ENCODE data around the gene LHX4.

DNA sequence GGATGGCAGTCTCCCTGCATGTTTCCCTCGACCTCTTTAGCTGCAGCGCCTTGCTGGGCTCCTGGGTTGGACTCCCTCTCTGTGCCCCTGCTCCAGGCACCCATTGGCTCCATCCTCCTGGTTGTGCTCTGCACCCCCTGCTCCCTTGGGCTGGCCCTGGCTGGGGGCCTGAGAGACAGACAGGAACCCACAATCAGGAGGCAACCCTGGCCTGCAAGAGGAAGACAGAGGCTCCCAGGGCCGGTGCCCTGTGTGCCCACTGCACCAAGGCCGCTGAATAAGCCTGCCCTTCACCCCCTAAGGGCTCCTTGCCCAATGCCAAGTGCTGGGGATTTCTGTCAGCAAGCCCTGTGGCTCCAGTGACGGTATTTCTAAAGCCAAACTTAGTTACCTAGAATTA is 31.5 kb upstream of the LHX4 start:
- TF ChIP-seq, protein P1, sequence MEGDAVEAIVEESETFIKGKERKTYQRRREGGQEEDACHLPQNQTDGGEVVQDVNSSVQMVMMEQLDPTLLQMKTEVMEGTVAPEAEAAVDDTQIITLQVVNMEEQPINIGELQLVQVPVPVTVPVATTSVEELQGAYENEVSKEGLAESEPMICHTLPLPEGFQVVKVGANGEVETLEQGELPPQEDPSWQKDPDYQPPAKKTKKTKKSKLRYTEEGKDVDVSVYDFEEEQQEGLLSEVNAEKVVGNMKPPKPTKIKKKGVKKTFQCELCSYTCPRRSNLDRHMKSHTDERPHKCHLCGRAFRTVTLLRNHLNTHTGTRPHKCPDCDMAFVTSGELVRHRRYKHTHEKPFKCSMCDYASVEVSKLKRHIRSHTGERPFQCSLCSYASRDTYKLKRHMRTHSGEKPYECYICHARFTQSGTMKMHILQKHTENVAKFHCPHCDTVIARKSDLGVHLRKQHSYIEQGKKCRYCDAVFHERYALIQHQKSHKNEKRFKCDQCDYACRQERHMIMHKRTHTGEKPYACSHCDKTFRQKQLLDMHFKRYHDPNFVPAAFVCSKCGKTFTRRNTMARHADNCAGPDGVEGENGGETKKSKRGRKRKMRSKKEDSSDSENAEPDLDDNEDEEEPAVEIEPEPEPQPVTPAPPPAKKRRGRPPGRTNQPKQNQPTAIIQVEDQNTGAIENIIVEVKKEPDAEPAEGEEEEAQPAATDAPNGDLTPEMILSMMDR (IDR thresholded peaks at IDR 0.05), result no peak
- TF ChIP-seq POLR2A (IDR thresholded peaks at IDR 0.05), result no peak
- no peak for TF ChIP-seq EP300 (IDR thresholded peaks at IDR 0.05)

Data from tibial nerve (tissue), 4 donors.